Sigmoid colon (tissue), 4 donors: ENCODE data around the gene NBPF1.
"Not testable (repeated sequence)": the region's sequence is repeated elsewhere in the genome, so short reads cannot be mapped to it uniquely, and the experiment has no call there.

Experiments used
- EP300 ChIP-seq, 4 donors: sonication (generic); formaldehyde crosslinking; IDR thresholded peaks; one replicate each; pipeline ENCODE4 v1.6.1; 2017; ENCODE audit warnings: antibody characterized with exemption in 4 of 4
- POLR2A ChIP-seq, 2 donors: fragments of 450-650 bp; IDR thresholded peaks; one replicate each; pipeline ENCODE4 v1.6.1; 2016; ENCODE audit warnings: antibody characterized with exemption in 2 of 2, mild to moderate bottlenecking in 2 of 2, moderate library complexity in 2 of 2
- POLR2AphosphoS5 ChIP-seq, 4 donors: sonication (generic); formaldehyde crosslinking; IDR thresholded peaks; one replicate each; pipeline ENCODE4 v1.6.1; 2017; ENCODE audit warnings: antibody characterized with exemption in 4 of 4
- TF ChIP-seq, protein P1 (sequence below), 4 experiments: fragments of 450-650 bp in 3 of 4; fragments of 200-600 bp in 1 of 4; IDR thresholded peaks; one replicate each; pipeline ENCODE4 v1.5.1; 2016 to 2019; ENCODE audit warnings: antibody characterized with exemption in 4 of 4, mild to moderate bottlenecking in 3 of 4, moderate library complexity in 2 of 4

- TF ChIP-seq, protein P1, sequence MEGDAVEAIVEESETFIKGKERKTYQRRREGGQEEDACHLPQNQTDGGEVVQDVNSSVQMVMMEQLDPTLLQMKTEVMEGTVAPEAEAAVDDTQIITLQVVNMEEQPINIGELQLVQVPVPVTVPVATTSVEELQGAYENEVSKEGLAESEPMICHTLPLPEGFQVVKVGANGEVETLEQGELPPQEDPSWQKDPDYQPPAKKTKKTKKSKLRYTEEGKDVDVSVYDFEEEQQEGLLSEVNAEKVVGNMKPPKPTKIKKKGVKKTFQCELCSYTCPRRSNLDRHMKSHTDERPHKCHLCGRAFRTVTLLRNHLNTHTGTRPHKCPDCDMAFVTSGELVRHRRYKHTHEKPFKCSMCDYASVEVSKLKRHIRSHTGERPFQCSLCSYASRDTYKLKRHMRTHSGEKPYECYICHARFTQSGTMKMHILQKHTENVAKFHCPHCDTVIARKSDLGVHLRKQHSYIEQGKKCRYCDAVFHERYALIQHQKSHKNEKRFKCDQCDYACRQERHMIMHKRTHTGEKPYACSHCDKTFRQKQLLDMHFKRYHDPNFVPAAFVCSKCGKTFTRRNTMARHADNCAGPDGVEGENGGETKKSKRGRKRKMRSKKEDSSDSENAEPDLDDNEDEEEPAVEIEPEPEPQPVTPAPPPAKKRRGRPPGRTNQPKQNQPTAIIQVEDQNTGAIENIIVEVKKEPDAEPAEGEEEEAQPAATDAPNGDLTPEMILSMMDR (IDR thresholded peaks at IDR 0.05), result not testable (repeated sequence)
- TF ChIP-seq POLR2A, POLR2AphosphoS5, EP300 (IDR thresholded peaks at IDR 0.05): not testable (repeated sequence)
Observed at GRCh38 chr1:16561035-16561434, 52.3 kb downstream of the NBPF1 start.
